Liver (tissue), 9 donors: Measurements from ENCODE around the gene TMEM233. TPM values are rescaled to one million over a fixed set of nuclear protein-coding genes. Genes with fewer than 3 reads are reported as not detected.

ENCODE experiments used
- DNase-seq: peaks from one replicate; pipeline ENCODE4 v3.0.0-alpha.2; 2017; ENCODE audit warnings: low spot score
- H3K27ac ChIP-seq, 2 donors: one replicate each; pipeline ENCODE4 v1.7.0; 2013; ENCODE audit warnings: inconsistent platforms in 2 of 2, low read length in 2 of 2, control low read depth in 1 of 2, low read depth in 1 of 2, mild to moderate bottlenecking in 1 of 2
- H3K27me3 ChIP-seq, 4 donors: one replicate each; pipeline versions ENCODE4 v1.6.1 to v1.7.0; 2013; ENCODE audit warnings: low read length in 3 of 4, inconsistent platforms in 1 of 4, mild to moderate bottlenecking in 1 of 4, moderate library complexity in 1 of 4; ENCODE audit not compliant: control insufficient read depth in 4 of 4, insufficient read depth in 4 of 4
- H3K36me3 ChIP-seq, 4 donors: one replicate each; pipeline versions ENCODE4 v1.6.1 to v1.7.0; 2013; ENCODE audit warnings: low read length in 3 of 4, mild to moderate bottlenecking in 3 of 4, low read depth in 1 of 4, moderate library complexity in 1 of 4; ENCODE audit not compliant: control insufficient read depth in 4 of 4, insufficient read depth in 3 of 4
- H3K4me1 ChIP-seq, 4 donors: one replicate each; pipeline versions ENCODE4 v1.6.1 to v1.7.0; 2013; ENCODE audit warnings: low read length in 3 of 4, mild to moderate bottlenecking in 3 of 4, moderate library complexity in 1 of 4; ENCODE audit not compliant: control insufficient read depth in 4 of 4, insufficient read depth in 4 of 4
- H3K4me3 ChIP-seq, 3 donors: one replicate each; pipeline versions ENCODE4 v1.6.1 to v1.7.0; 2013; ENCODE audit warnings: low read length in 3 of 3, control low read depth in 1 of 3, low read depth in 1 of 3, mild to moderate bottlenecking in 1 of 3
- H3K9ac ChIP-seq, 2 donors: one replicate each; pipeline ENCODE4 v1.7.0; 2013; ENCODE audit warnings: low read length in 2 of 2, mild to moderate bottlenecking in 2 of 2, moderate library complexity in 2 of 2, control low read depth in 1 of 2, low read depth in 1 of 2
- H3K9me3 ChIP-seq, 4 donors: one replicate each; pipeline versions ENCODE4 v1.6.1 to v1.7.0; 2013; ENCODE audit warnings: low read length in 3 of 4; ENCODE audit not compliant: control insufficient read depth in 4 of 4
- CTCF ChIP-seq: fragments of 150-350 bp; IDR thresholded peaks from 2 replicates; pipeline ENCODE4 v1.5.1; 2017; ENCODE audit warnings: improper control_type of control experiment, low read depth, low read length; ENCODE audit not compliant: missing input control
- EGR1 ChIP-seq, 2 donors: IDR thresholded peaks; 2 replicates each; pipeline ENCODE4 v1.6.1; 2016 to 2018; ENCODE audit warnings: antibody characterized with exemption in 2 of 2, low read depth in 2 of 2
- FOXA1 ChIP-seq: IDR thresholded peaks from 2 replicates; pipeline ENCODE4 v1.6.1; 2016; ENCODE audit warnings: antibody characterized with exemption
- FOXA2 ChIP-seq: IDR thresholded peaks from 2 replicates; pipeline ENCODE4 v1.6.1; 2016; ENCODE audit warnings: antibody characterized with exemption
- GABPA ChIP-seq, 2 donors: IDR thresholded peaks in 1 of 2; conservative IDR thresholded peaks in 1 of 2; 2 replicates each; pipeline ENCODE4 v1.6.1; 2016; ENCODE audit warnings: antibody characterized with exemption in 2 of 2, mild to moderate bottlenecking in 1 of 2, moderate library complexity in 1 of 2
- HNF4A ChIP-seq, 2 donors: conservative IDR thresholded peaks; 2 replicates each; pipeline ENCODE4 v1.6.1; 2016; ENCODE audit warnings: antibody characterized with exemption in 2 of 2, mild to moderate bottlenecking in 2 of 2
- HNF4G ChIP-seq: IDR thresholded peaks from 2 replicates; pipeline ENCODE4 v1.6.1; 2016; ENCODE audit warnings: antibody characterized with exemption
- JUND ChIP-seq, 2 donors: IDR thresholded peaks; 2 replicates each; pipeline ENCODE4 v1.6.1; 2016; ENCODE audit warnings: antibody characterized with exemption in 2 of 2
- NR2F2 ChIP-seq: IDR thresholded peaks from 2 replicates; pipeline ENCODE4 v1.6.1; 2016; ENCODE audit warnings: antibody characterized with exemption
- RAD21 ChIP-seq, 2 donors: IDR thresholded peaks; 2 replicates each; pipeline ENCODE4 v1.6.1; 2016; ENCODE audit warnings: antibody characterized with exemption in 2 of 2, mild to moderate bottlenecking in 2 of 2
- RXRA ChIP-seq, 2 donors: IDR thresholded peaks; 2 replicates each; pipeline ENCODE4 v1.6.1; 2017 to 2018; ENCODE audit warnings: antibody characterized with exemption in 2 of 2, mild to moderate bottlenecking in 1 of 2
- SP1 ChIP-seq: IDR thresholded peaks from 2 replicates; pipeline ENCODE4 v1.6.1; 2018; ENCODE audit warnings: antibody characterized with exemption, mild to moderate bottlenecking
- TAF1 ChIP-seq: conservative IDR thresholded peaks from 2 replicates; pipeline ENCODE4 v1.6.1; 2016; ENCODE audit warnings: antibody characterized with exemption, mild to moderate bottlenecking
- YY1 ChIP-seq: IDR thresholded peaks from 2 replicates; pipeline ENCODE4 v1.6.1; 2016; ENCODE audit warnings: antibody characterized with exemption, mild to moderate bottlenecking
- WGBS: extraction: QIAGEN DNeasy Blood & Tissue Kit; methylation state at CpG from one replicate; pipeline ENCODE4 v1.1.7; 2013; 5-methylcytosine and 5-hydroxymethylcytosine counted together
- polyA plus RNA-seq, 2 donors: library from polyadenylated mRNA; stranded (reverse) in 1 of 2; unstranded in 1 of 2; fragments of 200-250 nt in 1 of 2; fragments of >200 nt in 1 of 2; fragmentation: Nextera tagmentation in 1 of 2; extraction: Ambion mirVana in 1 of 2; gene quantifications; one replicate each; pipeline versions ENCODE4 v1.2.1 to v1.2.3, GENCODE V29; 2013 to 2015
- total RNA-seq, 2 donors: library from RNA; depleted of rRNA; stranded (reverse); fragments of >200 nt; gene quantifications; one replicate each; pipeline ENCODE4 v1.2.3, GENCODE V29; 2014
- TF ChIP-seq, protein P1 (sequence below): IDR thresholded peaks from 2 replicates; pipeline ENCODE4 v1.6.1; 2016; ENCODE audit warnings: antibody characterized with exemption
- TF ChIP-seq, protein P2 (sequence below): IDR thresholded peaks from 2 replicates; pipeline ENCODE4 v1.6.1; 2016; ENCODE audit warnings: antibody characterized with exemption
- TF ChIP-seq, protein P3 (sequence below): IDR thresholded peaks from 2 replicates; pipeline ENCODE4 v1.6.1; 2016; ENCODE audit warnings: antibody characterized with exemption, mild to moderate bottlenecking
- donor health status: healthy.
- donor health status: healthy.
- donor health status: healthy.
- donor health status: healthy.
- donor health status: healthy.

Gene TMEM233
- total and polyA plus RNA-seq, 4 donors, result 0.05 to 0.17 (median 0.09) TPM

DNA sequence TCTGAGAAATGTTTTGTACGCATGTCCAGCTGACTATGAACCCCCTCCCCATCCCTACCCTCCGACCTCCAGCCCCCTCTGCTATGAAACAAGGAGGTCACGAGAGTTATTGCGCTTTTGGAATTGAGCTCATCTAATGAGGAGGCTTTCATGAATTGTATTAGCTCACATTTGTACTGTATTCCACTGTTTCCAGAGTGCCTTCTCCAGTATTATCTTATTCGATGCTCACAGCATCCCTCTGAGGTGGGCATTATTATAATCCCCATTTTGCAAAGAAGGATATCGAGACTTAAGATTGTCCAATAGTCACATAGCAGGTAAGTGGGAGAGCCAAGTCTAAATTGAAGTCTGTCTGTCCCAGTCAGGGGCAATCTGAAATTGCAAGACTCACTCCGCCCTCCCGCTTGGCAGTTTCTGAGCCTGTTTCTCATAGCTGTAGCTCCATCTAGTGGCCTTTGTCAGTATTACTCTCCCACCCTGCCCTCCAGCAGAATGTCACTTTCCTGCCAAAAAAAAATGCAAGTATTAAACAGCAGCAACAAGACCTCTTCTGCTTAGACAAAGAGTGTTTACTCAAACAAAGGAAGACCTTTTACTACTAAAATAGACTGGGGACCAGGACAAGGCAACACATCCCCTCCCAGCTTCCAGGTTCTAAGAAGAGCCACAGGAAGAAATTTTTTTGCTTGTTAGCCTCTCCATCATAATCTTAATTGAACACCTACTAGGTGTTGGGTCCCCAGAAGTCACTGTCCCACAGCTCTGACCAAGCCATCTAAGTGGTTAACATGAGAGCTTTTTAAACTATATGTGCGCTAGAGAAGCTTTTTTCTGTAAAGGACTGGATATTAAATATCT lies 48.6 kb upstream of the TMEM233 start:
- peak; percentile 65 for DNase-seq
- Histone ChIP-seq H3K4me1 (no peaks in the 10 kb centered on the region), H3K4me3 (no peak overlapping the region), H3K36me3 (no peaks in the 10 kb centered on the region), H3K27ac (no peak overlapping the region), H3K9me3 (no peaks in the 10 kb centered on the region), H3K27me3 (no peaks in the 10 kb centered on the region), H3K9ac (no peak overlapping the region)
- 38% methylated on average over 9 of the region's 9 CpGs for WGBS
- TF ChIP-seq FOXA2, result no peak
- no peak for TF ChIP-seq EGR1 (IDR thresholded peaks at IDR 0.05; ENCODE audit: low read depth in 2 of 2)
- no peak for TF ChIP-seq FOXA1
- TF ChIP-seq JUND (IDR thresholded peaks at IDR 0.05), result no peak
- TF ChIP-seq, protein P1, sequence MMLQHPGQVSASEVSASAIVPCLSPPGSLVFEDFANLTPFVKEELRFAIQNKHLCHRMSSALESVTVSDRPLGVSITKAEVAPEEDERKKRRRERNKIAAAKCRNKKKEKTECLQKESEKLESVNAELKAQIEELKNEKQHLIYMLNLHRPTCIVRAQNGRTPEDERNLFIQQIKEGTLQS, result no peak
- TF ChIP-seq, protein P2, sequence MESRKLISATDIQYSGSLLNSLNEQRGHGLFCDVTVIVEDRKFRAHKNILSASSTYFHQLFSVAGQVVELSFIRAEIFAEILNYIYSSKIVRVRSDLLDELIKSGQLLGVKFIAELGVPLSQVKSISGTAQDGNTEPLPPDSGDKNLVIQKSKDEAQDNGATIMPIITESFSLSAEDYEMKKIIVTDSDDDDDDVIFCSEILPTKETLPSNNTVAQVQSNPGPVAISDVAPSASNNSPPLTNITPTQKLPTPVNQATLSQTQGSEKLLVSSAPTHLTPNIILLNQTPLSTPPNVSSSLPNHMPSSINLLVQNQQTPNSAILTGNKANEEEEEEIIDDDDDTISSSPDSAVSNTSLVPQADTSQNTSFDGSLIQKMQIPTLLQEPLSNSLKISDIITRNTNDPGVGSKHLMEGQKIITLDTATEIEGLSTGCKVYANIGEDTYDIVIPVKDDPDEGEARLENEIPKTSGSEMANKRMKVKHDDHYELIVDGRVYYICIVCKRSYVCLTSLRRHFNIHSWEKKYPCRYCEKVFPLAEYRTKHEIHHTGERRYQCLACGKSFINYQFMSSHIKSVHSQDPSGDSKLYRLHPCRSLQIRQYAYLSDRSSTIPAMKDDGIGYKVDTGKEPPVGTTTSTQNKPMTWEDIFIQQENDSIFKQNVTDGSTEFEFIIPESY, result no peak
- no peak for TF ChIP-seq YY1
- TF ChIP-seq CTCF, result peak; percentile 96
- no peak for TF ChIP-seq HNF4A (conservative IDR thresholded peaks at IDR 0.05)
- TF ChIP-seq RXRA (IDR thresholded peaks at IDR 0.05), result no peak
- TF ChIP-seq NR2F2, result no peak
- TF ChIP-seq TAF1, result no peak
- TF ChIP-seq RAD21 (IDR thresholded peaks at IDR 0.05), result peak; percentile 87 to 93
- TF ChIP-seq GABPA (IDR thresholded peaks at IDR 0.05 in 1 of 2, conservative IDR thresholded peaks at IDR 0.05 in 1 of 2), result no peak
- TF ChIP-seq HNF4G, result no peak
- no peak for TF ChIP-seq SP1

- Histone ChIP-seq H3K4me3 (no peak overlapping the region), H3K4me1 (no peaks in the 10 kb centered on the region), H3K27me3 (peaks cover 0 to 5% (median 0%) of the 10 kb centered on the region in 4 donors), H3K27ac (no peak overlapping the region), H3K36me3 (no peaks in the 10 kb centered on the region), H3K9ac (no peak overlapping the region), H3K9me3 (no peaks in the 10 kb centered on the region)
- TF ChIP-seq HNF4A (conservative IDR thresholded peaks at IDR 0.05) (no peak), EGR1 (IDR thresholded peaks at IDR 0.05; ENCODE audit: low read depth in 2 of 2) (no peak), HNF4G (no peak), TAF1 (no peak), FOXA2 (no peak), NR2F2 (no peak), JUND (IDR thresholded peaks at IDR 0.05) (no peak), RXRA (IDR thresholded peaks at IDR 0.05) (no peak)
- TF ChIP-seq, protein P1, result no peak
- TF ChIP-seq, protein P3, sequence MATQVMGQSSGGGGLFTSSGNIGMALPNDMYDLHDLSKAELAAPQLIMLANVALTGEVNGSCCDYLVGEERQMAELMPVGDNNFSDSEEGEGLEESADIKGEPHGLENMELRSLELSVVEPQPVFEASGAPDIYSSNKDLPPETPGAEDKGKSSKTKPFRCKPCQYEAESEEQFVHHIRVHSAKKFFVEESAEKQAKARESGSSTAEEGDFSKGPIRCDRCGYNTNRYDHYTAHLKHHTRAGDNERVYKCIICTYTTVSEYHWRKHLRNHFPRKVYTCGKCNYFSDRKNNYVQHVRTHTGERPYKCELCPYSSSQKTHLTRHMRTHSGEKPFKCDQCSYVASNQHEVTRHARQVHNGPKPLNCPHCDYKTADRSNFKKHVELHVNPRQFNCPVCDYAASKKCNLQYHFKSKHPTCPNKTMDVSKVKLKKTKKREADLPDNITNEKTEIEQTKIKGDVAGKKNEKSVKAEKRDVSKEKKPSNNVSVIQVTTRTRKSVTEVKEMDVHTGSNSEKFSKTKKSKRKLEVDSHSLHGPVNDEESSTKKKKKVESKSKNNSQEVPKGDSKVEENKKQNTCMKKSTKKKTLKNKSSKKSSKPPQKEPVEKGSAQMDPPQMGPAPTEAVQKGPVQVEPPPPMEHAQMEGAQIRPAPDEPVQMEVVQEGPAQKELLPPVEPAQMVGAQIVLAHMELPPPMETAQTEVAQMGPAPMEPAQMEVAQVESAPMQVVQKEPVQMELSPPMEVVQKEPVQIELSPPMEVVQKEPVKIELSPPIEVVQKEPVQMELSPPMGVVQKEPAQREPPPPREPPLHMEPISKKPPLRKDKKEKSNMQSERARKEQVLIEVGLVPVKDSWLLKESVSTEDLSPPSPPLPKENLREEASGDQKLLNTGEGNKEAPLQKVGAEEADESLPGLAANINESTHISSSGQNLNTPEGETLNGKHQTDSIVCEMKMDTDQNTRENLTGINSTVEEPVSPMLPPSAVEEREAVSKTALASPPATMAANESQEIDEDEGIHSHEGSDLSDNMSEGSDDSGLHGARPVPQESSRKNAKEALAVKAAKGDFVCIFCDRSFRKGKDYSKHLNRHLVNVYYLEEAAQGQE, result no peak
- DNase-seq, result no peak
Observed at GRCh38 chr12:119546340-119546739, 47.2 kb upstream of the TMEM233 start.
